Inferior parietal cortex (tissue), 1 donor: ENCODE data around the gene RNPEPL1.
"Not testable (repeated sequence)": the region's sequence is repeated elsewhere in the genome, so short reads cannot be mapped to it uniquely, and the experiment has no call there.

Source experiments
- DNase-seq: peaks from one replicate; pipeline ENCODE4 v3.0.0-alpha.2; 2016; ENCODE audit errors: extremely low spot score

Gene RNPEPL1

DNA sequence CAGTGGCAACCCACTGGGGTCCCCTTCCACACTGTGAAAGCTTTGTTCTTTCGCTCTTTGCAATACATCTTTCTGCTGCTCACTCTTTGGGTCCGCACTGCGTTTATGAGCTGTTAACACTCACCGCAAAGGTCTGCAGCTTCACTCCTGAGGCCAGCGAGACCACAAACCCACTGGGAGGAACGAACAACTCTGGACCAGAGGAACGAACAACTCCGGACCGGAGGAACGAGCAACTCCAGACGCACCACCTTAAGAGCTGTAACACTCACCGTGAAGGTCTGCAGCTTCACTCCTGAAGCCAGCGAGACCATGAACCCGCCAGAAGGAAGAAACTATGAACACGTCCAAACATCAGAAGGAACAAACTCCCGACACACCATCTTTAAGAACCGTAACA is 29.2 kb upstream of the RNPEPL1 start:
- DNase-seq, result not testable (repeated sequence)

DNA sequence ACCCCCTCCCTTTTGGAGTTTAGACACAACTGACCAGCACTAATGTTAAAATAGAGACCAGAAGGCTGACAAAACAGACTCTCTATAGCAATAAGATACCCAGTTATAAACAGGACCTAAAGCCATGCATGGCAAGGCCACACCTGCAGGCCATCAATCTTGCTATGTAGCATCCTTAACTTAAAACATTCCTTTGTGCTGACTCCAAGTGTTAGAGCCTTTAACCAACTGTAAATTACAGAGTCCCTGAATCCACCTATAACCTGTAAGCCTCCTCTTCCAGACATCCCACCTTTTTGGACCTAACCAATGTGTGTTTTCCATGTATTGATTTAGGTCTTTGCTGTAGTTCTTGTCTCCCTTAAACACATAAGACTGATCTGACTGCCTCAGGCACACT is 28.4 kb upstream of the RNPEPL1 start:
- DNase-seq, result no peak

DNA sequence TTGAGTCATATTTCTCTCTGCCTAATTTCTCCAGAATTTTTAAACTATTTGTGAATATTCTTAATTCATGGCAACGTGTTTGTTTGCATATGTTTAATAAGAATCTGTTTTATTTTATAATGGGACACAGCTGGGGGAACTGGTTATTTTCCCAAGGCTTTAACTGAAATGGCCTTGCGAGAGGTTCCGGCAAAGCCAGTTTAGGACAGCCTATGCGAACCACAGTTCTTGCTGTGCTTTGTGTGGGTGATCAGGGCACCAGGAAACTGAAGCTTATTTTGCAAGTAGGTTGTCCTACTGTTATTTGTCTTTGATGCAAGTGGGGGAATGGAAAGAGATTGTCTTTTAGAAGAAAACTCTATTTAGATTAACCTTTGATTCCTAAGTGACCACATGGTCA is 17.0 kb upstream of the RNPEPL1 start:
- DNase-seq, result no peak

DNA sequence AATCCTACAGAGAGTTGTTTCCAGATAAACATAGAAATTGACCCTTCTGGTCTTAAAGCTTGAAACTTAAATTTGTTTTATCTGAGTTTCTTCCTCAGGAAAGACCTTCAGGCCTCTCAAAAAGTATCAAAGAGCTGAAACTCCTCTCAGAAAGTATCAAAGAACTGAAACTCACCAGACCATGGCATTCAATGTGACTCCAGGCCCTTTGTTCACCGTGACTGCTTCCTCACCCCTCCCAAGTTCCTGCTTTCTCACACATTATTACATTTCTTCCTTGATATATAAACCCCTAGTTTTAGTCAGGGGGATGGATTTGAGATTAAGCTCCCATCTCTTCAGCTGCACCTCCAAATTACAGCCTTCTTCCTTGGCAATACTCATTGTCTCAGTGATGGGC is 16.5 kb upstream of the RNPEPL1 start:
- DNase-seq, result no peak

DNA sequence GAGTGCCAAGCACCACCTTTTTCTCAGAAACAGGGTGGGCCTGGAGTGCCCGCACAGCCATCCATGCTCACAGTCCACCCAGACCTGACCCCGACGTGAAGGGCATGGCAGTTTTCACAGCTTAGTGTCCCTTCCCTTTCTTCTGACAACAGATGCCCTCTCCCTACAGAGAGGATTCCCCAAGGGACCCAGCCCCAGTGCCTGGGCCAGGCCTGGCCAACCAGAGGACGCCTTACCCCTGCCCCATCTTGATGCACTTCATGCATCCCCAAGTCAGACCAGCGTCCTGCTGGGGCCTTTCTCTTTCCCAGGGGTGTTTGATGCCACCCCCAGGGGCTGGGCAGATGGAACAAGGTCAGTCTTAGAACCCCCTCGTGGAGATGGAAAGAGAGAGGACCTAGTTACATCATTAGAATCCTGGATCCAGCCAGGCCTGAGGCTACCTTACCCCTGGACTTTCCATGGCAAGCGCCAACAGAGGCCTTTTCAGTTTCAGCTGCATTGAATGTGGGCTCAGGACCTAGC is 14.3 kb upstream of the RNPEPL1 start:
- DNase-seq, result no peak

DNA sequence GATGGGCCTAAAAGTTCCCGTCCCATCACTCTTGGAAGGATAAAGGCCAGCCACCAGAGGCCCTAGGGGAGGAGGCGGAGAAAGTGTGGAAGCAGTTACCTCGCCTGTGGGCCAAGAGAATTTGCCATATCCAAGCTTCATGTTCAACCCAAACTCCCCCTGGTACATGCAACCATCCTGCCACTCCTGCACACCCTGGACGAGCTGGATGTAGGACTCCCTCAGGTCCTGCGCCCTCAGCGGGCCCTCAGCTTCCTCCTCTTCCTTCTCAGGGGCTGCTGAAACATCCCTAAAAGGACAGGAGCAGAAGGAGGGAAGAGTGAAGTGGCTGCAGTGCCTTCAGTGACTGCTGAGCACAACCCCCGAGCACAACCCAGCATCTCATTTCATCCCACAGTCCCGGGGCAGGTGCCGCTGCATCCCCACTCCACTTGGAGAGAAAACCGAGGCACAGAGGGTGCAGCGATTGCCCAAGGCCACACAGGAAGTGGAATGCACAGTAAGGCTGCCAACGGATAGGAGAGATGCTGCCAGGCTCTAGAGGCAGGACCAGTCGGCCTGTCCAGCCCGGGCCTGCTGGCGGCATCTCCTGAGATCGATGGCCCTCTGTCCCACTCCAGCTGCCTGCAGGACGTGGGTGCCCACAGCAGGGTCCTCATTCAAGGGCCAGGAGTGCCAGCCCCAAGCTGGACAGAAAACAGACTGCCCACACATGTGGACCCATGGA is 13.4 kb upstream of the RNPEPL1 start:
- no peak for DNase-seq

DNA sequence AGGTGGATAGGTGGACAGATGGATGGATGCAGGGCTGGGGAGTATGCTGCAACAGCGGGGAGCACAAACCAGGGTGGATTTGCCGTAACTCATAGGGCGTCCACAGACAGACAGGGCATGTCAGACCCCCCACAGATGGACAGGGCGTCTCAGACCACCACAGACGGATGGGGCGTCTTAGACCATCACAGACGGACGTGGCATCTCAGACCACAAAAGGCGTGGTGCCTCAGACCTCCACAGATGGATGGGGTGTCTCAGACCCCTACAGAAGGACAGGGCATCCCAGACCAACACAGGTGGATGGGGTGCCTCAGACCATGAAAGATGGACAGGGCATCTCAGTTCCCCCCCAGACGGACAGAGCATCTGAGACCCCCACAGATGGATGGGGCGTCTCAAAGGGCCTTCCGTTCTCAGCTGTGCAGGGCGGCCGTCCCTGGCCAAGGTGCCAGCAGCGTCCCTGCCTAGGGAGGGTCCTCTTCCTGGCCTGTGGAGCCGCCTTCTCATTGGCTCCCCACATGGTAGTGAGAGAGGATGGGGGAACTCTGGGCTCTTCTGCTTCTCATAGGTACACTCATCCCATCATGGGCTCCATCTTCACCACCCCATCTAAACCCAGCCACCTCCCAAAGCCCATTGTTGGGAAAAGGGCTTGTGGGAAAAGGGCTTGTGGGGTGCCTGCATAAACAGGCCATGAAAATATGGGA is 12.6 kb upstream of the RNPEPL1 start:
- no peak for DNase-seq

DNA sequence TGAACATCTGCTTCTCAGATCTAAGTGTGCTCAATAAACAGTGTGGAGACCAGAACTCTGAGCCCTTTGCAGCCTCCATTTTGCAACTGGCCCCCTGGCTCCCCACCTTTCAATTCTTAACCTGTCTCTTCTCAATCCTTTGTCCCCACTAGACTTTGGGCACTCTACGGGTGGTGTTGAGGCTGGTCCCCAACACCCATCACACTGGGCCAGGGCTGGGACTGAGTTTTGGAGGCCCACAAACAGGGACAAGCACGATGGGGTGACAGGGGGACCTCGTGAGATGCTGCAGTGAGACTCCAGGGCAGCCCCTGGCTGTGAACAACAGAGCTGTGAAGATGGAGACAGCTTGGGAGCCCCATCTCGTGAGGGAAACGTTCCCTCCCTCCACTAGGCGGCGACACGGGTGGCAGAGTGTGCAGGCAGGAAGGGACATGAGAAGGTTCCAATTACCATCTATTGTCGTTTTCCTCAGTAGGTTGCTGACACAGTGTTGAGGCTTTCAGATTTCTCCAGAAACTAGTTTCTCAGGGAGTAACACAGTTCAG is 11.7 kb upstream of the RNPEPL1 start:
- DNase-seq, result no peak

DNA sequence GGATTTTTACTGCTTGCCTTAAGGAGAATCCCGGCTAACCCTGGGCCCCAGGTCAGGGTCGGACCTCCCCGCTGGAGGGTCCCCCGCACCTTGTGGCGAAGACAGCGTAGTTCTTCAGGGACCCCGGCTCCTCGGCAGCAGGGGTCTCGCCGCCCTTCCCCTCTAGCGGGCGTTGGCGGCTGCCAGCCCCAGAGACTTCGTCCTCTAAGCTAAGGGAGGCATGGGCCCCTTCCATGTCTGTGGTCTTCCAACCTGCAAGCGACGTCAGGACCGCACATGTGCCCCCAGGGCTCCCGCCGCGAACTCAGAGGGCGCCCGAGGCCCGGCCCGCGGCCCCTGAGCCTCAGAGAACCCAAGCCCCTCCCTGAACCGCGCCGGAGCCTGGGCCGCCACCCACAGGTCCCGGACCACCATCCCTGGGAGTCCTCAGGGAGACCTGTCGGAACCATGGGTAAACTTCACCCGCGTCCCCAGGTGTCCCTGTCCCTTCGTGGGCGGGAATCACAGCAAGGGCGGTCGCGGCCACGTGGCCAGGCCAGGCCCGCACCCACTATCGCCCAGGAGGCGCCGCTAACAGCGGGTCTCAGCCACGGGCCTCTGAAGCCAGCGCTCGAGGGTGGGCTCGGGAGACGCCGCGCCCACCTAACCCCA is 11.1 kb upstream of the RNPEPL1 start:
- DNase-seq, result no peak

DNA sequence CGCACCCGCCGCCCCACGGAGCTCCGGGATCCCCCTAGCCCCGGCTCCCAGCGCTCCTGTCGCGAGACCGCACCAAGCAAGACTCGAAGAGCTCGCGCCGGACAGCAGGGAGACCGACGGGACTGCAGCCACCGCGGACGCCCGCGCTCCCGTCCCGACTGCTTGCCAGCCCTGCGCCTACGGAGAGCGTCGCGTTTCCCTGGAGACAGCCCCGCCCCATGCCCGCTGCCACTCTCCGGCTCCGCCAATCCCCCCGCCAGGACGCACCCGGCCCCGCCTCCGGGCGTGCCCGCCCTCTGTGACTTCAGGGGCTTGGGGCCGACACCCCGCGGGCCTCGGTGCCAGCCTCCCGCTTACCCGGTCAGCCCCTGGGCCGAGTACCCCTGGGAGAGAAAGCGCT is 10.5 kb upstream of the RNPEPL1 start, which contains the start of gene ANKMY1:
Gene ANKMY1, minus strand, starts transcription at position 181 of the 400 bp plus-strand sequence. CDS start 653 bp downstream, outside the sequence.
- DNase-seq, result no peak

DNA sequence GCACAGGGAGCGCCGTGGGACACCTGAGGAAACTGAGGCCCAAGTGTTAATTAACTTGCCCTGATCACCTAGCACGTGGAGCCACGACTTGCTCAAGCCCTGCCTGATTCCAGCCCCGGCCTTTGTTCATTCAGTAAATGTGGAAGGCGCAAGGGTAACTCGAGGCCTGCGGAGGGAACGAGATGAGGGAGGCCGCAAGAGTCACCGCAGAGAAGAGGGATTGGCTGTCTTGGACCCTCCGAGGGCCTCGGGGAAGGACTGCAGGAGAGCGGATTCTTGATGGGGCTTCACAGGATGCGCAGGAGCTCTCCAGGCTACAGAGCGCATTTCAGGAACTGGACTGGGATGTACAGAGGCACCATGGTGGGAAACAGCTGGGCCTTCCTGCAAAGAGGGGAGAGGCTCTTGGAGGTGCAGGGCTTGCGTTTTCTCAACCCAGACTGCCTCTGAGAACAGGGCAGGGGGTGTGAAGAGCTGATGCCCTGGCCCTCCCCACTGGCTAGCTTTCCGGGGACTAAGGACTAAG is 10.0 kb upstream of the RNPEPL1 start:
- DNase-seq, result no peak

DNA sequence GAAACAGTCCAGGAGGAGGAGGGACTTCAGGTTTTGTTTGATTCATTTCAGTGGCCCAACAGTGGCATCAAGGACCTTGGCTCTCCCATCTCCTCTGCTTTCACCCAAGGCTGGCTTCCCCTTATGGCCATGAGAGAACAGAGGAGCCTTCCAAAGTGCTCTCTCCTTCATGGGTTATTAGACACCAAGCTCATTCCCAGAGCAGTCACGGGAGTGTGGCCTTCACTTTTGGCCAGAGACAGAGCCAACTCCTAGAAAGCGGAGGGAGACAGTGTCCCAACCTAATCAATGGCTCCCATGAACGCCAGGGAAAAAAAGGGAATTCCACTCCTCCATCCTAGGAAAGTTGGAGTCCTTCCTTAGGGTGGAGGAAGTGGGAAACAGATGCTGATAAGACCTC is 9.0 kb upstream of the RNPEPL1 start:
- no peak for DNase-seq

DNA sequence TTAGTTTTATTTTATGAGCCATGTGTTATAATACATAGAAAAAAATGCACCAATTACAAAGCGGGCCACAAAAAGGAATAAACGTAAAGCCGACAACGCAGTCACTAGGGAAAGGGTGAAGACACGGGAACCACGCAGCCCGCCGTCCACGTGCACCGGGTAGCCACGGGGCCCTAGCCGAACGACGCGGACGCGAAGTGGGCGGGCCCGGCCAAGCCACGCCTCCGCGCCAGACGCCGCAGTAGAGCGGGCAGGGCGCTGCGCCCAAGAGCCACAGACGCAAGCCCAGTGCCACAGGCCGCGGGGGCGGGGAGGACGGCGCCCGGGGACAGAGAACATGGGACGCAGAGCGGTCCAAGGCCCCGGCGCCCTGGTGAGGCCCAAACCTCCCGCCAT is 8.2 kb upstream of the RNPEPL1 start, which contains the start of gene DUSP28:
Gene DUSP28, plus strand, starts transcription at position 274 of the 396 bp plus-strand sequence. CDS start 328 bp downstream, outside the sequence.
- peak; percentile 85 for DNase-seq

DNA sequence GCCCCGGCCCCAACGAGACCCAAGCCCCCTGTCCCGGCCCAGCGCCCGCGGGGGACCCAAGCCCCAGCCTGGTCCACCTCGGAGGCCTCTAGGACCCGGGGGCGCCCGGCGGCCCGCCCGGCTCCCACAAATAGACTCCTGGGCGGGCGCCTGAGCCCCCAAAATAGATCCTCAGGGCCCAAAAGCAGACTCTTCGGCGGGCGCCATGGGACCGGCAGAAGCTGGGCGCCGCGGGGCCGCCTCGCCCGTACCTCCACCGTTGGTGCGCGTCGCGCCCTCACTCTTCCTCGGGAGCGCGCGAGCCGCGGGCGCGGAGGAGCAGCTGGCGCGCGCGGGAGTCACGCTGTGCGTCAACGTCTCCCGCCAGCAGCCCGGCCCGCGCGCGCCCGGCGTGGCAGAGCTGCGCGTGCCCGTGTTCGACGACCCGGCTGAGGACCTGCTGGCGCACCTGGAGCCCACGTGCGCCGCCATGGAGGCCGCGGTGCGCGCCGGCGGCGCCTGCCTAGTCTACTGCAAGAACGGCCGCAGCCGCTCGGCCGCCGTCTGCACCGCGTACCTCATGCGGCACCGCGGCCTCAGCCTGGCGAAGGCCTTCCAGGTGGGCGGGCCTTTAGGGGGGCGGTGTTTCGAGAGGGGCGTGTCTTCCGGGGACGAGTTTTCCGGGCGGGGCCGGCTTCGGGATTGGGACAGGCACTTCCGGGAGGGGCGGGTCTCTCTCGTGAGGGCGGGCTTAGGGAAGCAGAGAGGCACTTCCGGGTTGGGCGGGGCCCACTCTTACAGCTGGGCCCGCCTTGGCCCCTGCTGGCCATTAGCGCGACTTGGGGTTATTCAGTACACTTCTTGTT is 7.6 kb upstream of the RNPEPL1 start:
- peak; percentile 94 for DNase-seq

DNA sequence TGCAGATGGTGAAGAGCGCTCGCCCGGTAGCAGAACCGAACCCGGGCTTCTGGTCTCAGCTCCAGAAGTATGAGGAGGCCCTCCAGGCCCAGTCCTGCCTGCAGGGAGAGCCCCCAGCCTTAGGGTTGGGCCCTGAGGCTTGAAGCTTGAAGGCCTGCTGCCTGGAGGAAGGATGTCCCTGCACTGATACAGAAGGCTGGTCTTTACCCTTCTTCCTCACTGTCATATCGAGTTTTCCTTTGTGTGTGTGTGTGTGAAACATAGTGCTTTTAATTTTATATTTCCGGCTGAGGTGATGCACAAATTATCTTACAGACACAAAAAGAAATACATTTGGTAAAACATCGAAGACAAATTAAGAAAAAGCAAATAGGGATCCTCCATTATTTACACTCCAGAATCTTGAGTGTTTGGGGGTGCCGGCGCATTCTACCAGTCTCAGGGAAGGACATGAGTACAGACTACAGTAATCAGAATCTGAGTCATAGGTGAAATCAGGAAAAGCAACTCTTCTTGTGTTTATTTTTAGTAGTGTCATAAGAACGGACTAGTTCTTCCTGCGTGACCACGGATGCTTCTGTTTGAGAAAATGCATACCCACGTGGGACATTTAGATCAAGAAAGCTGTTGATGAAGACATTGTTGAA is 6.8 kb upstream of the RNPEPL1 start:
- no peak for DNase-seq

DNA sequence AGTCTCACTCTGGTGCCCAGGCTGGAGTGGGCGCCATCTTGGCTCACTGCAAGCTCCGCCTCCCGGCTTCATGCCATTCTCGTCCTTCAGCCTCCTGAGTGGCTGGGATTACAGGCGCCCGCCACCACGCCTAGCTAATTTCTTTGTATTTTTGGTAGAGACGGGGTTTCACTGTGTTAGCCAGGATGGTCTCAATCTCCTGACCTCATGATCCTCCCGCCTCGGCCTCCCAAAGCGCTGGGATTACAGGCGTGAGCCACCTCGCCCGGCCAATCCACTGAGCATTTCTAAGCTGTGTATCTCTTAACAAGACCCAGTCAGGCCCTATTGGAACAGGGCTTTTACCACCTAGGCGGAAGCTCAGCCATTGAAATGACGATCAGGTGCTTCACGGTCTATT is 5.1 kb upstream of the RNPEPL1 start:
- DNase-seq, result not testable (repeated sequence)

DNA sequence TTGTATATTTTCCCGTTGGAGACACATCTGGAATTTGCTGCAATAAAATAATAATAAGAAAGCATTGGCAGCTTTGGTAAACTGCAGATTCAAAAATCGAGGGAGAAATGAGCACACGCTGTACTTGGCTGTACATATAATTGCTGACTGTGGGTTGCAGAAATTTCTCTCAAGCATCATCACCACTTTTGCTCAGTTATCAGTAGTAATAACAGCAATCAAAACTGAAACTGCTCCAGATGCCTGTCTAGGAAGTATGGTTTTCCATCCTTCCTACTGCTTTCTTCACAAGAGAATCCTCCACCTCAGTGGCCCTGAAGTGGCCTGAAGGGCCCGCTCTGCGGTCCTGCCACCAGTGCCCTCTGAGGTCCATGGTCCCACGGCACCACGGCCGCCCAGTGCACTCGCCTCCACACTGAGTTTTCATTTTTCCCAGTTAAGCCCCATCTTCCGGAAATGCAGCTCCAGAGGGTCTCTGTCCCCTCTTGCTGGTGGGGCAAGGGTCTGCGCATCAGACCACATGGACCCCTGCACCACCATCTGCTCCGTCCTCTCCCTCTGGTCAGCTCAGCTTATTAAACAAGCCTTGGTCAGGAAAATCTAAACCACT is 4.2 kb upstream of the RNPEPL1 start:
- no peak for DNase-seq

DNA sequence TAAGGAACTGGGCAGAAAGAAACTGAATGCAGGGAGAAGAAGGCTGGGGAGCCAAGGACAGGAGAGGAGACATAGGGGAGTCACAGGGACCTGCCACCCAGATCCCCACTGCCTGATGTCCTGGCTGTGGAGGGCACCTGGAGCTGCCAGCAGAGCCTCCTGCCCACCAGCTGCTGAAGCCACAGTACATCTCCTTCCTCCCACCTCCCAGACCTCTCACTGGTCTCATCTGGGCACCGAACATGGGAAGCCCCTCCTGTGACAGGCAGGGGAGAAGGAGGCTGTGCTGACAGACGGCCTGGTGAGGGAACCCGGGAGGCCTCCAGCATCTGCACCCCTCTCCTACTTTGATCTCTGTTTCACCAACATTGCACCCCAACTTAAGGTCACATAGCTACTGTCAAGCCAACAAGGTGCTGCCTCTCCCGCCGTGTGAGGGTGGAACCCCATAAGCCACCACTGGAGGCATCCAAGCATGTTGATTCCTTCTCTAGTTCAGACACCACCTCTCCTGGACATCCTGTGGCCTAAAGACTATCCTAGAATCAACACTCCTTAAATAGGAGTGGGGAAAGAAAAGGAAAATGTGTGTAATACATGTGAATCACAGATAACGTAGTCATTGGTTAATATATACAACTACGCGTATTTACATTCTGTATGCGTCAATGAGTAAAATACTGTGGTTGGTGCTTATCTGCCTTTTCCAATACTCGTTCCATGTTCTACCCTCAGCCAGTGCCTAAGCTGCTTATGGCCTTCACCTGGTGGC is 3.5 kb upstream of the RNPEPL1 start:
- no peak for DNase-seq
